ENCODE results near the gene RDX. TPM values are rescaled to one million over a fixed set of nuclear protein-coding genes. Genes with fewer than 3 reads are reported as not detected.

RDX gene
- total and polyA plus RNA-seq, 2 of the 8 experiments (the other 6 are each of a cell fraction or from before 2014, with no cell fraction given) = 27.4 to 100 TPM

- Histone ChIP-seq H3K27me3 (replicated peaks in 1 of 4; ENCODE audit: control insufficient read depth in 3 of 4, extremely low read depth in 1 of 4, insufficient read depth in 3 of 4, low read length in 3 of 4) (no peaks in the 10 kb centered on the region), H3K4ac (replicated peaks; ENCODE audit: insufficient read length, low read depth, low read length) (no peak overlapping the region), H3K18ac (ENCODE audit: extremely low read depth, low read length) (no peak overlapping the region), H4K5ac (ENCODE audit: insufficient read length, low read depth, low read length) (no peak overlapping the region), H4K8ac (ENCODE audit: extremely low read depth, insufficient read depth, low read length) (no peak overlapping the region), H3K4me3 (ENCODE audit: extremely low read depth in 1 of 4, insufficient read depth in 2 of 4, low read depth in 3 of 4, low read length in 4 of 4) (no peak overlapping the region), H2BK15ac (ENCODE audit: low read length) (no peak overlapping the region), H3K36me3 (ENCODE audit: control insufficient read depth in 2 of 4, insufficient read depth in 4 of 4, low read length in 3 of 4) (peaks cover 0 to 11% (median 2%) of the 10 kb centered on the region in 4 experiments; a peak in 3 of 8 replicates), H3K9me3 (ENCODE audit: insufficient read depth in 2 of 2, low read depth in 1 of 2, low read length in 1 of 2) (no peaks in the 10 kb centered on the region), H4K91ac (replicated peaks; ENCODE audit: insufficient read length, low read length) (no peak overlapping the region), H3K23me2 (ENCODE audit: low read depth, low read length) (no peaks in the 10 kb centered on the region), H3K56ac (replicated peaks; ENCODE audit: insufficient read length, low read depth, low read length) (no peak overlapping the region), H2BK120ac (replicated peaks; ENCODE audit: low read depth, low read length) (no peak overlapping the region), H3K23ac (ENCODE audit: insufficient read length) (no peak overlapping the region), H3K14ac (ENCODE audit: insufficient read length) (no peak overlapping the region), H2BK20ac (ENCODE audit: low read length) (no peak overlapping the region), H3K9ac (replicated peaks in 1 of 4; ENCODE audit: extremely low read depth in 1 of 4, low read depth in 3 of 4, low read length in 3 of 4) (no peak overlapping the region), H3K79me2 (ENCODE audit: control insufficient read depth in 1 of 2, insufficient read depth in 2 of 2, low read length in 2 of 2) (no peaks in the 10 kb centered on the region), H2BK5ac (ENCODE audit: low read depth, low read length) (no peak overlapping the region), H3K79me1 (ENCODE audit: low read depth, low read length) (no peaks in the 10 kb centered on the region), H3K4me2 (ENCODE audit: insufficient read depth in 1 of 2, low read depth in 2 of 2, low read length in 2 of 2) (no peak overlapping the region), H3K27ac (ENCODE audit: low read depth, low read length) (no peak overlapping the region), H3K4me1 (replicated peaks in 1 of 4; ENCODE audit: control insufficient read depth in 3 of 4, insufficient read depth in 4 of 4, low read length in 3 of 4) (no peaks in the 10 kb centered on the region), H2BK12ac (ENCODE audit: low read depth, low read length) (no peak overlapping the region), H4K20me1 (replicated peaks in 1 of 2; ENCODE audit: control insufficient read depth in 1 of 2, insufficient read depth in 2 of 2, low read length in 2 of 2) (no peaks in the 10 kb centered on the region), H2AFZ (ENCODE audit: low read length) (no peak overlapping the region), H2AK5ac (ENCODE audit: low read depth, low read length) (no peak overlapping the region)
- ChIA-PET CTCF (ENCODE audit: partially characterized antibody) (interaction anchor here (1.0 to 1.2 kb wide), 4 partner anchors 9 to 300 kb away, joined by 3 to 5 read pairs (median 3); no protein-coding TSS in a partner anchor), POLR2A (ENCODE audit: partially characterized antibody) (no interaction called here)
- FAIRE-seq (no peak), DNase-seq (ENCODE audit: low read depth in 1 of 2, low spot score in 2 of 2) (no peak)
- 94% methylated on average over 28 of the region's 28 CpGs; no CpG with 5 or more reads in 1 of the 2 experiments for WGBS, 2 experiments (ENCODE audit: extremely low coverage in 1 of 2, insufficient coverage in 1 of 2, insufficient read length in 1 of 2, insufficient replicate concordance in 2 of 2, low coverage in 1 of 2, low lambda C conversion rate in 2 of 2, missing lambda C conversion rate in 1 of 2)
- TF ChIP-seq EP300 (IDR thresholded peaks at IDR 0.05; ENCODE audit: borderline replicate concordance in 1 of 2, low read depth in 2 of 2, low read length in 2 of 2) (no peak), TAF7 (optimal IDR thresholded peaks at IDR 0.05; ENCODE audit: borderline replicate concordance, low read depth, low read length) (no peak), TCF12 (IDR thresholded peaks at IDR 0.05; ENCODE audit: low read depth, low read length) (no peak), ASH2L (IDR thresholded peaks at IDR 0.05; ENCODE audit: low read length) (no peak), SP1 (IDR thresholded peaks at IDR 0.05; ENCODE audit: low read depth, low read length) (no peak), NRF1 (IDR thresholded peaks at IDR 0.05; ENCODE audit: low read depth, low read length) (no peak)
Observed at GRCh38 chr11:110165039-110165925, 131.1 kb downstream of the RDX start.

Data from H1 (cell line).